PC-3 (cell line): ENCODE results near the gene COLEC12. TPM values are rescaled to one million over a fixed set of nuclear protein-coding genes. Genes with fewer than 3 reads are reported as not detected.

Experiments
- ATAC-seq: fragments of 200-7000 bp; cut with Tn5 transposase; 2 replicates; pipeline ENCODE4 v1.9.1; 2020; ENCODE audit warnings: mild to moderate bottlenecking, moderate library complexity
- BruUV-seq: library from RNA; stranded (reverse); fragments of 400-500 nt; replicated peaks from 2 replicates; lab custom pipeline; 2021; lab: Mats Ljungman, UMichigan
- CTCF ChIA-PET: fragments of 300-600 bp; sonication (Branson Sonifier 250); formaldehyde crosslinking; loops from one replicate; lab custom pipeline; 2022; ENCODE audit warnings: antibody characterized with exemption; lab: Charles Lee
- POLR2A ChIA-PET: fragments of 300-600 bp; sonication (Branson Sonifier 250); formaldehyde crosslinking; loops from one replicate; lab custom pipeline; 2022; ENCODE audit warnings: antibody characterized with exemption; ENCODE audit not compliant: unreplicated experiment; lab: Charles Lee
- DNase-seq: peaks from one replicate; pipeline ENCODE4 v3.0.0-alpha.2; 2015
- H2AFZ ChIP-seq: fragments of 300-600 bp; sonication (generic); 2 replicates; pipeline ENCODE4 v1.6.0; 2016; ENCODE audit warnings: antibody characterized with exemption, low read length
- H3F3A ChIP-seq: fragments of 300-600 bp; sonication (generic); one replicate; pipeline ENCODE4 v1.6.0; 2017; ENCODE audit warnings: antibody characterized with exemption, low read length, control low read depth, mild to moderate bottlenecking; ENCODE audit not compliant: unreplicated experiment
- H3K27ac ChIP-seq: fragments of 300-600 bp; sonication (generic); 2 replicates; pipeline ENCODE4 v1.5.1; 2016; ENCODE audit warnings: mild to moderate bottlenecking, low read length
- H3K27me3 ChIP-seq: fragments of 300-600 bp; sonication (generic); 2 replicates; pipeline ENCODE4 v1.6.1; 2016; ENCODE audit warnings: low read length, mixed read lengths
- H3K36me3 ChIP-seq: fragments of 300-600 bp; sonication (generic); 2 replicates; pipeline ENCODE4 v1.6.1; 2016; ENCODE audit warnings: low read depth, mixed run types, low read length, mixed read lengths
- H3K4me1 ChIP-seq: fragments of 300-600 bp; sonication (generic); 2 replicates; pipeline ENCODE4 v1.5.1; 2016; ENCODE audit warnings: low read length; ENCODE audit not compliant: insufficient read depth
- H3K4me2 ChIP-seq: fragments of 300-600 bp; sonication (generic); 2 replicates; pipeline ENCODE4 v1.6.0; 2016; ENCODE audit warnings: low read length
- H3K4me3 ChIP-seq: fragments of 300-600 bp; sonication (generic); 2 replicates; pipeline ENCODE4 v1.5.1; 2016; ENCODE audit warnings: mild to moderate bottlenecking, low read length, mixed read lengths
- H3K79me2 ChIP-seq: fragments of 300-600 bp; sonication (generic); 2 replicates; pipeline ENCODE4 v1.6.1; 2017; ENCODE audit warnings: low read length, mixed read lengths
- H3K9ac ChIP-seq: fragments of 300-600 bp; sonication (generic); 2 replicates; pipeline ENCODE4 v1.6.0; 2016; ENCODE audit warnings: mild to moderate bottlenecking, low read length
- H3K9me2 ChIP-seq: fragments of 300-600 bp; sonication (generic); replicated peaks from 2 replicates; pipeline ENCODE4 v1.6.1; 2016; ENCODE audit warnings: mixed run types, low read length, mixed read lengths
- H3K9me3 ChIP-seq: fragments of 300-600 bp; sonication (generic); 2 replicates; pipeline ENCODE4 v1.6.1; 2016; ENCODE audit warnings: low read length, mixed read lengths
- H4K20me1 ChIP-seq: fragments of 300-600 bp; sonication (generic); 2 replicates; pipeline ENCODE4 v1.6.1; 2016; ENCODE audit warnings: low read length, mixed read lengths
- EZH2 ChIP-seq: fragments of 300-600 bp; sonication (generic); IDR thresholded peaks from one replicate; pipeline ENCODE4 v1.6.1; 2017; ENCODE audit warnings: antibody characterized with exemption, mild to moderate bottlenecking, low read length; ENCODE audit not compliant: unreplicated experiment
- EZH2phosphoT487 ChIP-seq: fragments of 300-600 bp; sonication (generic); IDR thresholded peaks from 2 replicates; pipeline ENCODE4 v1.6.1; 2018; ENCODE audit warnings: mild to moderate bottlenecking, antibody characterized with exemption, low read length, borderline replicate concordance
- intact Hi-C: fragments of 100-400 bp; cut with micrococcal nuclease; formaldehyde crosslinking; loops from 2 replicates; pipeline ENCODE4 v1.9.0; 2023
- total RNA-seq: library from RNA; depleted of rRNA; stranded (reverse); fragments of >200 nt; gene quantifications from 2 replicates; pipeline ENCODE4 v1.2.3, GENCODE V29; 2014
- TF ChIP-seq, protein P1 (sequence below): fragments of 300-600 bp; sonication (generic); conservative IDR thresholded peaks from 2 replicates; pipeline ENCODE4 v1.5.1; 2017; ENCODE audit warnings: antibody characterized with exemption, low read depth, mild to moderate bottlenecking, low read length

COLEC12 gene
- total RNA-seq, 1 experiment from 2014 or later = 0.04 TPM

DNA sequence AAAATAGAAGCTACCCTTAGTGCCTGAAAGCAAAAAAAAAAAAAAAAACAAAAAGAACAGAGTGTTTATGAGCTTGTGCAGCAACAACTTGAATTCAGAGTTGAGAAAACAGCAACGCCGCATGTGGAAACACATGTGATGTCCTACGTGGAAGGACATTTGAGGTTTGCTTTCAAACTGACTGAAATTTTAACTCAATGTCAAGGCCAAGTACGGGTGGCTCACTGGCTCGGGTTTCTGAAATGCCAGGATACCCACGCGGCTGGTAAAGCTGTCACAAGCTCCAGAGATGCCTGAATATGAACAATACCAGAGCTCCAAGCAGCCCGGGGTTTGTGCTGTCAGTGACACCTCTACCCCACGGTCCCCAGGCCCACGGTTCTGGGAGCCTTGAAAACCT is 160.5 kb downstream of the COLEC12 start:
- Histone ChIP-seq H3K79me2 (no peaks in the 10 kb centered on the region), H3K9ac (no peak overlapping the region), H3F3A (no peaks in the 10 kb centered on the region), H3K9me3 (no peaks in the 10 kb centered on the region), H3K4me2 (no peak overlapping the region), H3K36me3 (no peaks in the 10 kb centered on the region), H3K27ac (no peak overlapping the region), H3K27me3 (peaks cover 77% of the 10 kb centered on the region), H2AFZ (no peak overlapping the region), H3K4me1 (no peaks in the 10 kb centered on the region), H3K4me3 (no peak overlapping the region), H3K9me2 (no peaks in the 10 kb centered on the region), H4K20me1 (no peaks in the 10 kb centered on the region)
- DNase-seq (no peak), ATAC-seq (no peak)
- TF ChIP-seq EZH2 (no peak), EZH2phosphoT487 (no peak)
- TF ChIP-seq, protein P1, sequence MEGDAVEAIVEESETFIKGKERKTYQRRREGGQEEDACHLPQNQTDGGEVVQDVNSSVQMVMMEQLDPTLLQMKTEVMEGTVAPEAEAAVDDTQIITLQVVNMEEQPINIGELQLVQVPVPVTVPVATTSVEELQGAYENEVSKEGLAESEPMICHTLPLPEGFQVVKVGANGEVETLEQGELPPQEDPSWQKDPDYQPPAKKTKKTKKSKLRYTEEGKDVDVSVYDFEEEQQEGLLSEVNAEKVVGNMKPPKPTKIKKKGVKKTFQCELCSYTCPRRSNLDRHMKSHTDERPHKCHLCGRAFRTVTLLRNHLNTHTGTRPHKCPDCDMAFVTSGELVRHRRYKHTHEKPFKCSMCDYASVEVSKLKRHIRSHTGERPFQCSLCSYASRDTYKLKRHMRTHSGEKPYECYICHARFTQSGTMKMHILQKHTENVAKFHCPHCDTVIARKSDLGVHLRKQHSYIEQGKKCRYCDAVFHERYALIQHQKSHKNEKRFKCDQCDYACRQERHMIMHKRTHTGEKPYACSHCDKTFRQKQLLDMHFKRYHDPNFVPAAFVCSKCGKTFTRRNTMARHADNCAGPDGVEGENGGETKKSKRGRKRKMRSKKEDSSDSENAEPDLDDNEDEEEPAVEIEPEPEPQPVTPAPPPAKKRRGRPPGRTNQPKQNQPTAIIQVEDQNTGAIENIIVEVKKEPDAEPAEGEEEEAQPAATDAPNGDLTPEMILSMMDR = no peak
- intact Hi-C loops = no loop called here
- BruUV-seq = no TSS peak
- ChIA-PET CTCF (no interaction called here), POLR2A (no interaction called here)

DNA sequence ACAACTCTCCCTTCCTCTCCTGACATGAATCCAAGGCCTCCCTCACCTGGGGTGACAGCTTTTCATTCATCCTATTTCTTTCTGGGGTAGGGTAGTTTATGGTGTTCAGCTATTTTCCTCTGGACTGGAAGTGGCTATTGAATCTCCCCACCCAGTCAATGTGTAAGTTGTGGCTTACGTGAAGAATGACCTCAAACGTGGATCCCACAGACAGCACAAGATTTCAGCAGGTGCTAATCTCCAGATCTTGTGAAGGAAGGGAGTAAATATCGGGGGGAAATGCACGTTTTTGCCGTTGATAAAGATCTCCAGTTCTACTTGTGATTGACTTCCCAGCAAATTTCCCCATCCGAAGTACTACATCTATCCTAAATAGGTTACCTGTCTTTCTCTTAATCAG is 161.3 kb downstream of the COLEC12 start:
- TF ChIP-seq, protein P1 = no peak
- TF ChIP-seq EZH2phosphoT487 (no peak), EZH2 (no peak)
- Histone ChIP-seq H3K9ac (no peak overlapping the region), H3K9me3 (no peaks in the 10 kb centered on the region), H3K9me2 (no peaks in the 10 kb centered on the region), H3F3A (no peaks in the 10 kb centered on the region), H3K27ac (no peak overlapping the region), H2AFZ (no peak overlapping the region), H3K27me3 (peaks cover 72% of the 10 kb centered on the region), H3K4me3 (no peak overlapping the region), H3K79me2 (no peaks in the 10 kb centered on the region), H3K36me3 (no peaks in the 10 kb centered on the region), H4K20me1 (no peaks in the 10 kb centered on the region), H3K4me1 (no peaks in the 10 kb centered on the region), H3K4me2 (no peak overlapping the region)
- ChIA-PET CTCF (no interaction called here), POLR2A (no interaction called here)
- BruUV-seq = no TSS peak
- no peak for DNase-seq
- no peak for ATAC-seq
- intact Hi-C loops = no loop called here

DNA sequence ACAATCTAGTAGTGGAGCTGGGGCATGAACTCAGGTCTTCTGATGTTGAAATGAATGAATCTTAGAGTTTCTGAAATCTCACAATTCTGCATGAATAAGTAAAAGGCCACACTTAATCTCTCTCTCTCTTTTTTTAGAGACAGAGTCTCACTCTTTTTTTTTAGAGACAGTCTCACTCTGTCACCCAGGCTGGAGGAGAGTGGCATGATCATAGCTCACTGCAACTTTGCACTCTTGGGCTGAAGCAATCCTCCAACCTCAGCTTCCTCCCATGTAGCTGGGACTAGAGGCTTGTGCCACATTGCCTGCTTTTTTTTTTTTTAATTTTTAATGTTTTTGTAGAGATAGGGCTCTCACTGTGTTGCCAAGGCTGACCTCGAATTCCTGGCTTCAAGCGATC is 163.8 kb downstream of the COLEC12 start:
- DNase-seq (no peak), ATAC-seq (no peak)
- H3K36me3 ChIP-seq = no peaks in the 10 kb centered on the region
- H3K9me3 ChIP-seq = no peaks in the 10 kb centered on the region
- no peaks in the 10 kb centered on the region for H3K9me2 ChIP-seq
- intact Hi-C loops = no loop called here
- H3K4me2 ChIP-seq = no peak overlapping the region
- no TSS peak for BruUV-seq
- no peak overlapping the region for H3K27ac ChIP-seq
- no peak overlapping the region for H3K9ac ChIP-seq
- POLR2A ChIA-PET = no interaction called here
- no peaks in the 10 kb centered on the region for H3K4me1 ChIP-seq
- TF ChIP-seq EZH2 (no peak), EZH2phosphoT487 (no peak)
- TF ChIP-seq, protein P1 = no peak
- no peaks in the 10 kb centered on the region for H3K79me2 ChIP-seq
- CTCF ChIA-PET = no interaction called here
- peaks cover 54% of the 10 kb centered on the region for H3K27me3 ChIP-seq
- no peaks in the 10 kb centered on the region for H3F3A ChIP-seq
- no peak overlapping the region for H2AFZ ChIP-seq
- no peaks in the 10 kb centered on the region for H4K20me1 ChIP-seq
- no peak overlapping the region for H3K4me3 ChIP-seq
